IPS-15b (cell line): ENCODE measurements around the gene CLCN3.
"Not testable (repeated sequence)": the region's sequence is repeated elsewhere in the genome, so short reads cannot be mapped to it uniquely, and the experiment has no call there.

Experiments
- H3K27me3 ChIP-seq: one replicate; pipeline ENCODE4 v1.6.1; 2013; ENCODE audit warnings: low read length; ENCODE audit not compliant: control insufficient read depth, insufficient read depth
- H3K36me3 ChIP-seq: one replicate; pipeline ENCODE4 v1.6.1; 2013; ENCODE audit warnings: low read length; ENCODE audit not compliant: control insufficient read depth, insufficient read depth
- H3K4me1 ChIP-seq: one replicate; pipeline ENCODE4 v1.6.1; 2013; ENCODE audit warnings: mild to moderate bottlenecking, low read length; ENCODE audit not compliant: control insufficient read depth, insufficient read depth
- H3K4me3 ChIP-seq: one replicate; pipeline ENCODE4 v1.5.1; 2013; ENCODE audit warnings: low read depth, low read length
- H3K9ac ChIP-seq: one replicate; pipeline ENCODE4 v1.6.1; 2013; ENCODE audit warnings: low read depth, mild to moderate bottlenecking, low read length
- H3K9me3 ChIP-seq: one replicate; pipeline ENCODE4 v1.6.1; 2013; ENCODE audit warnings: mild to moderate bottlenecking, low read length; ENCODE audit not compliant: control insufficient read depth, insufficient read depth

CLCN3 gene

GRCh38 chr4:169619958-169620879 is at the start of gene CLCN3:
CLCN3 (plus strand) TSS chr4:169620578; CDS start chr4:169635929, 15,351 bp downstream.
- H3K4me1 ChIP-seq, result peaks cover 2% of the 10 kb centered on the region
- peak within 1 kb of the TSS; percentile 97 for H3K9ac ChIP-seq
- no peaks in the 10 kb centered on the region for H3K36me3 ChIP-seq

GRCh38 chr4:169571012-169571411 is 49.4 kb upstream of the CLCN3 start:
- H3K36me3 ChIP-seq, H3K9me3 ChIP-seq, H3K4me3 ChIP-seq, H3K27me3 ChIP-seq, H3K4me1 ChIP-seq, H3K9ac ChIP-seq: not testable (repeated sequence)

More at GRCh38 chr4:169619958-169620879, at the start of gene CLCN3:
- Histone ChIP-seq H3K27me3 (no peaks in the 10 kb centered on the region), H3K4me3 (peak within 1 kb of the TSS; percentile 98), H3K9me3 (no peaks in the 10 kb centered on the region)

DNA sequence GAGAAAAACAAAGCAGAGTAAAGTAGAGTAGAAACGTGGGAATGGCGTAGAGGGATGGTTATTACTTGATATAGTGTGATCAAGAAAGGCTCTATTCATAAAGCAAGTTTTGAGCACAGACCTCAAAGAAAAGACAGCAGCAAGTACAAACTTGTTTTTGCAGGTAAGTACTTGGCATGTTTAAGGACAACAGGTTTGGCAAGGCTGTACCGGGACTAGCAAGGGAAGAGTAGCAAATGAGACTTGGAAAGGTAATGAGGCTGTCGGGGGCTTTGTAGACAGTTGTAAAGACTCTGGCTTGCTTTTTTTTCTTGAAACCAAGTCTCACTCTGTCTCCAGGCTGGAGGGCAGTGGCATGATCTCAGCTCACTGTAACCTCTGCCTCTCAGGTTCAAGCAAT is 48.9 kb upstream of the CLCN3 start:
- H3K9me3 ChIP-seq, result no peaks in the 10 kb centered on the region
- no peaks in the 10 kb centered on the region for H3K36me3 ChIP-seq
- no peak overlapping the region for H3K9ac ChIP-seq
- no peaks in the 10 kb centered on the region for H3K27me3 ChIP-seq
- no peak overlapping the region for H3K4me3 ChIP-seq
- no peaks in the 10 kb centered on the region for H3K4me1 ChIP-seq

DNA sequence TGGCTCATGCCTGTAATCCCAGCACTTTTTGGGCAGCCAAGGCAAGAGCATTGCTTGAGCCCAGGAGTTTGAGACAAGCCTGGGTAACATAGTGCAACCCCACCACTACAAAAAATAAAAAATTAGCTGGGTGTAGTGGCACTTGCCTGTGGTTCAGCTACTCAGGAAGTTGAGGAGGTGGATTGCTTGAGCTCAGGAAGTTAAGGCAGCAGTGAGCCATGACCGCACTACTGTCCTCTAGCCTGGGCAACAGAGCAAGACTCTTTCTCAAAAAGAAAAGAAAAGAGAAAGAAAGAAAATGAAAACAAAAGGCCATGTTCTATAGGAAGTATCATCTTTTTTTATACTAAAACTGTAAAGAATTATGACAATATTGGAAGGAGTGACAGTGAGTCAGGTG is 46.5 kb upstream of the CLCN3 start:
- H3K4me1 ChIP-seq, result no peaks in the 10 kb centered on the region
- H3K9ac ChIP-seq, result no peak overlapping the region
- H3K9me3 ChIP-seq, result no peaks in the 10 kb centered on the region
- no peak overlapping the region for H3K4me3 ChIP-seq
- H3K36me3 ChIP-seq, result no peaks in the 10 kb centered on the region
- no peaks in the 10 kb centered on the region for H3K27me3 ChIP-seq

DNA sequence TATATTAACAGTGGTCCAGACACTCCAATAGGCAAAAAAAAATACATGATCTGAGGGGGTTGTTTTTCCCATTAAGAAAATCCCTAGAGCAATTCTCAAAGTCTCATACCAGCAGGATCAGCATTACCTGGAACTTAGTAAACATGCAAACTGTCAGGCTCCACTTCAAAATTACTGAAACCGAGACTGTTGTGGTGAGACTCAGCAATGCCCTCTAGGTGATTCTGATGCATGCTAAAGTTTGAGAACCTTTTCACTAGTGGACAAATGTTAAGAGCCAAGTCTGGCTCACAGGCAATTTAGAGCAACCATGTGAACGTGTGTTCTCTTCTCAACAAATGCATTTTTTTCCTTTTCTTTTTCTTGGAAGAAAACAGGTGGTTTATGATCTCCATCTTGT is 38.2 kb upstream of the CLCN3 start:
- no peaks in the 10 kb centered on the region for H3K36me3 ChIP-seq
- no peaks in the 10 kb centered on the region for H3K4me1 ChIP-seq
- H3K9ac ChIP-seq, result no peak overlapping the region
- H3K9me3 ChIP-seq, result no peaks in the 10 kb centered on the region
- H3K4me3 ChIP-seq, result no peak overlapping the region
- H3K27me3 ChIP-seq, result no peaks in the 10 kb centered on the region

DNA sequence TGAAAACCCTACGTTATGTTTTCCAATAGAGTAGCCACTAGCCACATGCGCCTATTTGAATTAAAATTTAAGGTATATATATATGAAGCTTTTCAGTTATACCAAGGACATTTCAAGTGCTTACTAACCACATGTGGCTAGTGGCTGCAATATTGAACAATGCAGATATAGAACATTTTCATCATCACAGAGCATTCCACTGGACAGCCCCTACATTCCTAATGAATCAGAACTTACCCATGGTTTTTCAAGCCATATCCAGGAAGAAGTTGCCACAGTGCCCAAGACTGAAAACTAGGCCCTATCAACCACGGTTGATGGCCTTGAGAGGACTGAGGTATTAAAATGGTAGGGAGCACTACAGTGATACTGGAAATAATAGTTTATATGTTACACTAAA is 37.7 kb upstream of the CLCN3 start:
- H3K9ac ChIP-seq, result no peak overlapping the region
- H3K4me3 ChIP-seq, result no peak overlapping the region
- H3K36me3 ChIP-seq, result no peaks in the 10 kb centered on the region
- no peaks in the 10 kb centered on the region for H3K9me3 ChIP-seq
- no peaks in the 10 kb centered on the region for H3K4me1 ChIP-seq
- no peaks in the 10 kb centered on the region for H3K27me3 ChIP-seq

DNA sequence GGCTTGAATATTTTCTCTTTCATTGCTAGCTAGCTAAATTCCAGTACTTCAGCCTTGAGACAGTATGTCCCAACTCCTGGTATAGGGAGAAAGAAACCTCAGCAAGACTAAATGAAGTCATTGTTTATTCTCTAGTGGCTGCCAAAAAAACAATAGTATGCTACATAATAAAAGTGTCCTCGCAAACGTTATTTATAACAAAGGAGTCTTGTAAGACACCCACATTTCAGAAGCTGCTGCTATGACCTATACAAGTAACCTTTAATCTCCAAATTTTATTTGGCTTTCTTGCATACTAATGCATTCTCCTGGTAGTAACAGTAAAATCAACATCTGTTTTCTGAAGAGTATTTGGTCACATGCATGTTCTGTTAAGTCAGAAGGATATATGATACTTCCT is 36.8 kb upstream of the CLCN3 start:
- no peaks in the 10 kb centered on the region for H3K36me3 ChIP-seq
- H3K4me1 ChIP-seq, result no peaks in the 10 kb centered on the region
- no peak overlapping the region for H3K4me3 ChIP-seq
- H3K27me3 ChIP-seq, result no peaks in the 10 kb centered on the region
- no peaks in the 10 kb centered on the region for H3K9me3 ChIP-seq
- no peak overlapping the region for H3K9ac ChIP-seq

GRCh38 chr4:169593050-169593560 is 27.3 kb upstream of the CLCN3 start:
- H3K4me1 ChIP-seq, result no peaks in the 10 kb centered on the region
- no peaks in the 10 kb centered on the region for H3K27me3 ChIP-seq
- no peaks in the 10 kb centered on the region for H3K9me3 ChIP-seq
- H3K4me3 ChIP-seq, result no peak overlapping the region
- no peaks in the 10 kb centered on the region for H3K36me3 ChIP-seq
- H3K9ac ChIP-seq, result no peak overlapping the region

DNA sequence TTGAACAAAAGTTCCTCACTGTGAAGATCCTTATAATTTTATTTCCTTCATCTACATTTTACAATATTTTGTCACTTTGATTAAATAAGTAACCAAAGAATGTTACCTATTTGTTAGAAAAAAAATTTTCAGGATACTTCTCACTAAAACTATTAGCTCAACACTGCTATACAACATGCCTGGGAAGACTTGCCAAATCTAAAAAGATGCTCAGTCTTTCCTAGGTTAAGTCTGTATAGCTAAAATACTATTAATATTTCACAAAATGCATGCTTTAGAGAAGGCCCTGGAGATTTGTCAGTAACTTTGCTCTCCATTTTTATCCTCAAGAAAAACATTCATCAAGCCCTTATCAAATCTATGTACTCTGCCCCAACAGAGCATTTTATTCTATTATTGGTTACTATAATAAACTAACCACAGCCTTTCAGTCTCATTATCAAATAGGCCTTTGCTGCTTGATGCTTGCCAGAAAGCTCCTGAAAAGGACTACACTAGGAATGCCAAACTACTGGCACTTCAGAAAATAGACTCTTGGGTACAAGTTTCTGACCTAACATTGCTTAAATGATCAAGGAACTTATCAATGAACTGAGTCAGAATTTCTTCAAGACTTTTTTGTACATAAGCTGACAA is 25.7 kb upstream of the CLCN3 start:
- no peak overlapping the region for H3K9ac ChIP-seq
- no peaks in the 10 kb centered on the region for H3K9me3 ChIP-seq
- H3K4me1 ChIP-seq, result no peaks in the 10 kb centered on the region
- no peaks in the 10 kb centered on the region for H3K27me3 ChIP-seq
- H3K36me3 ChIP-seq, result no peaks in the 10 kb centered on the region
- H3K4me3 ChIP-seq, result no peak overlapping the region

DNA sequence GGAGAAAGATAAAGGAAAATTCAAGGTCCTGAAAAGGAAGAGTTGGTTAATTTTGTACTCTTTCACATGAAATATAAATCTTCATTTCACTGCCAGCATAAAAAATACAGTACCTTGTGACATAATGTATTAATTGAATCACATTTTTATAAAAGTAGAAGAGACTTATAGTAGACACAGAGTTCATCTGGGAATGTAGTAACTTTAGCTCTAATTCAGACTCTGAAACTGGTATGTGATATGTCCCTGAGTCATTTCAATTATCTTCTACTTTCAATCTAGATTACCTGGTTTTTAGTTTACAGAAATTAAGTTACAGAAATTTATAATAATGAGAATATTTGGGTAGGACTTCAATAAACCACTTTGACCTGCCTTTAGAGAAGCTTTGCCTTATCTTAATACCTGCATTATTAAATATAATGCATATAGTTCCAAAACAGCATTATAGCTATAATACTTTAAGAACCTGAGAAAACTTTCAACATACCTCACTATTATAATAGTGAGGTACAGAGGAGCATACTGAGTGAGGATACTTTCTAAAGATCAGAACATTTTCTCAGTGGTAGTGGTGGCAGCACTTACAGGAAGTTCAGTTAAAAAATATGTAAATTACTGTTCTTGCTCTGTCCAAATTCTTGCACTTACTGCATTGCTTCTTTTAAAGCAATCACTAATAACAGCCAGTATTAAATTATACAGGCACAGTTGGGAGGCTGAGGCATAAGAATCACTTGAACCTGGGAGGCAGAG is 19.2 kb upstream of the CLCN3 start:
- Histone ChIP-seq H3K4me3 (no peak overlapping the region), H3K27me3 (no peaks in the 10 kb centered on the region), H3K4me1 (no peaks in the 10 kb centered on the region), H3K9ac (no peak overlapping the region), H3K36me3 (no peaks in the 10 kb centered on the region), H3K9me3 (no peaks in the 10 kb centered on the region)

- Histone ChIP-seq H3K9ac (no peak overlapping the region), H3K4me3 (no peak overlapping the region), H3K9me3 (no peaks in the 10 kb centered on the region), H3K4me1 (no peaks in the 10 kb centered on the region), H3K27me3 (no peaks in the 10 kb centered on the region), H3K36me3 (no peaks in the 10 kb centered on the region)
Measured at GRCh38 chr4:169603312-169603711, 17.1 kb upstream of the CLCN3 start.
